GM21423 (cell line): Measurements from ENCODE around the gene CALM1.

ENCODE experiments used
- ATAC-seq: cut with Tn5 transposase; IDR thresholded peaks from one replicate; pipeline ENCODE4 v1.9.1; 2021; ENCODE audit warnings: mild to moderate bottlenecking, moderate library complexity; ENCODE audit not compliant: unreplicated experiment

The CALM1 gene

GRCh38 chr14:90407230-90407629, 10.4 kb downstream of the CALM1 start:
- ATAC-seq, result no peak

- no peak for ATAC-seq
Measured at GRCh38 chr14:90408713-90409112, 11.9 kb downstream of the CALM1 start.

GRCh38 chr14:90409209-90409730, 12.4 kb downstream of the CALM1 start:
- ATAC-seq, result no peak

- ATAC-seq, result no peak
Measured at GRCh38 chr14:90412058-90412457, 15.2 kb downstream of the CALM1 start.

- no peak for ATAC-seq
Measured at GRCh38 chr14:90416720-90417119, 19.9 kb downstream of the CALM1 start.

- ATAC-seq, result no peak
Measured at GRCh38 chr14:90418053-90418452, 21.2 kb downstream of the CALM1 start.

GRCh38 chr14:90419200-90419599, 22.4 kb downstream of the CALM1 start:
- no peak for ATAC-seq

GRCh38 chr14:90421001-90421631, 24.3 kb downstream of the CALM1 start:
- ATAC-seq, result no peak

GRCh38 chr14:90421632-90422020, 24.8 kb downstream of the CALM1 start:
- no peak for ATAC-seq

- no peak for ATAC-seq
Measured at GRCh38 chr14:90423166-90423565, 26.3 kb downstream of the CALM1 start.

- no peak for ATAC-seq
Measured at GRCh38 chr14:90424075-90424474, 27.2 kb downstream of the CALM1 start.

GRCh38 chr14:90424686-90425372, 28.0 kb downstream of the CALM1 start:
- no peak for ATAC-seq

GRCh38 chr14:90425373-90425879, 28.6 kb downstream of the CALM1 start:
- ATAC-seq, result no peak

- no peak for ATAC-seq
Measured at GRCh38 chr14:90426031-90426540, 29.3 kb downstream of the CALM1 start.

- no peak for ATAC-seq
Measured at GRCh38 chr14:90426663-90427062, 29.8 kb downstream of the CALM1 start.

- no peak for ATAC-seq
Measured at GRCh38 chr14:90427848-90428426, 31.1 kb downstream of the CALM1 start.

GRCh38 chr14:90428676-90429075, 31.8 kb downstream of the CALM1 start:
- ATAC-seq, result no peak

GRCh38 chr14:90429236-90429635, 32.4 kb downstream of the CALM1 start:
- ATAC-seq, result no peak

GRCh38 chr14:90429754-90430153, 32.9 kb downstream of the CALM1 start:
- ATAC-seq, result no peak

- ATAC-seq, result no peak
Measured at GRCh38 chr14:90434370-90435020, 37.7 kb downstream of the CALM1 start.

GRCh38 chr14:90438841-90439240, 42.0 kb downstream of the CALM1 start:
- no peak for ATAC-seq
